HG03439 (cell line): ENCODE results near the gene SAMD14.

Experiments
- ATAC-seq: cut with Tn5 transposase; IDR thresholded peaks from one replicate; pipeline ENCODE4 v1.9.1; 2021; ENCODE audit warnings: mild to moderate bottlenecking, moderate library complexity; ENCODE audit not compliant: unreplicated experiment

SAMD14 gene

GRCh38 chr17:50134206-50135110 is 4.5 kb upstream of the SAMD14 start:
- no peak for ATAC-seq

- no peak for ATAC-seq
Measured at GRCh38 chr17:50133769-50134099, 3.8 kb upstream of the SAMD14 start.

DNA sequence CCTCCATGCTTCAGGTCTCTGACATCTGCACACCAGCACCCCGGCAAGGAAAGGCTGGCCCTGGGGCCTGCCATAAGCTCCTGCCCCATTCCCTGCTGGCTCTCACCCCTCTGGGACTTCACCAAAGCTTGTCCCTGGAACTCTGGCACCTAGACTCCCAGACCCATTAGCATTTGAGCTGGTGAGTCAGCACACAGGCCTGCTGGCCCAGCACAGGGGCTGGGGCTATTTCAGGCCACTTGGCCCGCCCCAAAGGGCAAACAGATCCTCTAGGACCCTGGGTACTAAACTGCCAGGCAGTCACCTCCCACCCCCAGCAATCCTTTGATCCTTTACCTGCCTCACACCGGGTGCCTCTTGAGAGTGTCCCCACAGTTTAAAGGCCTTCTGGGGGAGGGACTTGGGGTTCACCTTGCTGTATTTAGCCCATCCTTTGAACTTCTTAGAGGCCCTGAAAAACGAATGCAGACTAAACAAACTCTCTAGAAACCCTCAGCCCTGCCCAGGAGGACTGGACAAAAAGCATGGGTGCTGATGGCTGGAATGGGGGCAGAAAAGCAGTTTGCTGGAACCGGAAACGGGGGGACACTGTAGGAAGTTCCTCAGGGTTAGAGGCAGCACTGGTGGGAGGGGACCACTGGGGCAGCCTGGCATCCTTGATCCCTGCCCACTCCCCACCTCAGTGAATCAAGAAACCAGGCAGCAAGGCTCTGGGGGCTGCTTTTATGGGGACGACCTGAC is 3.2 kb upstream of the SAMD14 start:
- no peak for ATAC-seq

DNA sequence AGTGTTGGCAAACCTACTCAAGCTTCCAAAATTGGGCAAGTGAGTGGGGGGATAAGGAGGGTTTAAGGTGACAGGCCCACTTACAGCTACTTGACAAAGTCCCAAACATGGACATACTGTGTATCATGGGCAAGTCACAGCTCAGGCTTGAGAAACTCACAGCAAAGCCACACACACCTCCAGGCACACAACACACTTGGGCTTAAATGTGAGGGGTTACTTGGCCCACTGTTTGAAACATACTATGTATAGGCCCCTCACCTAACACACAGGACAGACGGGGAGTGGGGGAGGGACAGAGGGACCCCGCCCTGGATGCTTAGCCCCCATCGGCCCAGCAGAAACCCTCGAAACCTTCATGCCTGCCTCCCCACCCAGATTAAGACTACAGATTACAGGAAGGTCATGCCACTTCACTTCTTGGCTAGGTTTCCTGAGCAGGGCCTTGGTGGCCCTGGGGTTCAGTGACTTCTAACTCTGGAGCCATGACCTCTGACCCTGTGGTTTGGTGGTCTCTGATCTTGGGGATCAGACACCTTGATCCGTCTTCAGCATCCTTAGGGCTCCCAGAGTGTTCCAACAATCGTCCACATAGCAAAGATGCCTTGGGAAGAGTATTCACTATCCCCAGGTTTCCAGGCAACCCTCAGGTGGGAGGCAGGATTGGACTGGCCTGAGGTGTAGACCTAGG is 2.3 kb upstream of the SAMD14 start:
- no peak for ATAC-seq

DNA sequence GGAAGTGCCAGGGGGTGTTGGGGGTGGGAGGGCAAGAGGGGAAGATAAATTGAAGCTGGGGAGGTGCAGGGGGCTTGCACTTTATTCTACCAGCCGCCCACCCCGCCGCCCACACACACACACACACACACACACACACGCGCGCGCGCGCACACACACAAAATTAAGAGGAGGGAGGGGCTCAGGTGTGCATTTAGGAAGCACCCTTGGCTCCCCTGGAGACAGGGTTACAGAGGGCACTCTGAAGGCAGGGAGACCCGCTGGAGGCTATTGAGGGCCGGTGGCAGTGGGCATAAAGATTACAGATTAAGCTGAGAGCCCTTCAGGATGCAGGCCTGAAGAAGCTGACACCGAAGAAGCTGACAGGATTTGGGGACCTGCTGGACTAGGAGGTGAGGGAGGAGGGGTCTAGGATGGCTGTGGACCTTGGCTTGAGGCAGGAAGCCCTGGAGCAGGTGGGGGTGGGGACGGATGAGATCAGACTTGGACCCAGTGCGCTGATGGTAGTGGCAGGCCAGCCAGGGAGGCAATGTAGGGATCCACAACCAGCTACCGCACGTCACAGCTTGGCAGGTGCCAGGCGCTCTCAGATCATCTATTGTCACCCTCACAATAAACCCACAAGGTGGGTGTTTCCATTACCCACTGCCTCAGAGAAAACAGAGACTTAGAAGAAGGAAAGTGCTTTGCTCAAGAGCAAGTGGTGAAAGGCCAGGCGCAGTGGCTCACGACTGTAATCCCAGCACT is 772 bp upstream of the SAMD14 start:
- ATAC-seq: no peak

- ATAC-seq: no peak
Measured at GRCh38 chr17:50129353-50129727, 620 bp downstream of the SAMD14 start.

DNA sequence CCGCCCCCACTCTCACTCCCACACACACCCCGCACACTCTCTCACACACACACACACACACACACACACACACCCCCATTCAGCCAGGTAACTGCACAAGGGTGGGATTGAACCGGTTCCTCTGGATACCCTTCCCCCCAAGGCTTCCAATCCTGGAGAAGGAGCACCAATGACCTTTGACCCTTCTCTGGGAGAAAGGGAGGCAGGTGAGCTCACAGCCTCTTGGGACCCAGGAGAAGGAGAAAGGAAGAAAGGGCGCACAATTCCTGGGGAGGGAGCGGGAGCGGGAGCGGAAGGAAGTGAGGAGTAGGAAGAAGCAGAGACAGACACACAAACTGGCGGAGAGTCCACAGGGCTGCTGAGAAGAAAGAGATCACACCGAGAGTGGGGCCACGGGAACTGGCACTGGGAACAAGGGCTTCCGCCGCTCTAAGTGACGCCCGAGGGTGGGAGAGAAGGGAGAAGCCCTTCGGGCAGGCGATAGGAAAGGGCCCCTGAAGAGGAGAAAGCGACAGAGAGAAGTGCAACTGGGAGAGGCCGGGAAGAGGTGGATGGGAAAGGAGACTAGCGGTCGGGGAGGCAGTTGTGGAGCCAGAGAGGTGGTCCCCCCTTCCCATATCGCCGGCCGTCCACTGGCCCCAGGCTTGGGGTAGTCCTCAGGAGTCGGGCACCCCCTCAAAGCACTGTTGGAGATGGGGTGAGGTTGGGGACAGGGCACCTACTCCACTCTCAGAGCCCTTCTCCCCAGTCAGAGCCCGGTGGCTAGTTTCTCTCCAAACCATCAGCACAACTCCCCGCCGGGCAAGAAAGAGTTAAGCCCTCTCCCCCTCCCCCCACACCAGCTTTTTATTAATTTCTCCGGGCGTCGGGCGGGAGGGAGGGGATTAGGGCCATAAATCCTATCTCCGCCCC is 1.3 kb downstream of the SAMD14 start:
- no peak for ATAC-seq

- no peak for ATAC-seq
Measured at GRCh38 chr17:50127697-50128361, 2.1 kb downstream of the SAMD14 start.

GRCh38 chr17:50125420-50125997 is 4.5 kb downstream of the SAMD14 start:
- no peak for ATAC-seq

- no peak for ATAC-seq
Measured at GRCh38 chr17:50123649-50124349, 6.2 kb downstream of the SAMD14 start.

- ATAC-seq: no peak
Measured at GRCh38 chr17:50122945-50123344, 7.0 kb downstream of the SAMD14 start.

- no peak for ATAC-seq
Measured at GRCh38 chr17:50120475-50121253, 9.3 kb downstream of the SAMD14 start.

GRCh38 chr17:50118828-50119218 is 11.1 kb downstream of the SAMD14 start:
- ATAC-seq: no peak

DNA sequence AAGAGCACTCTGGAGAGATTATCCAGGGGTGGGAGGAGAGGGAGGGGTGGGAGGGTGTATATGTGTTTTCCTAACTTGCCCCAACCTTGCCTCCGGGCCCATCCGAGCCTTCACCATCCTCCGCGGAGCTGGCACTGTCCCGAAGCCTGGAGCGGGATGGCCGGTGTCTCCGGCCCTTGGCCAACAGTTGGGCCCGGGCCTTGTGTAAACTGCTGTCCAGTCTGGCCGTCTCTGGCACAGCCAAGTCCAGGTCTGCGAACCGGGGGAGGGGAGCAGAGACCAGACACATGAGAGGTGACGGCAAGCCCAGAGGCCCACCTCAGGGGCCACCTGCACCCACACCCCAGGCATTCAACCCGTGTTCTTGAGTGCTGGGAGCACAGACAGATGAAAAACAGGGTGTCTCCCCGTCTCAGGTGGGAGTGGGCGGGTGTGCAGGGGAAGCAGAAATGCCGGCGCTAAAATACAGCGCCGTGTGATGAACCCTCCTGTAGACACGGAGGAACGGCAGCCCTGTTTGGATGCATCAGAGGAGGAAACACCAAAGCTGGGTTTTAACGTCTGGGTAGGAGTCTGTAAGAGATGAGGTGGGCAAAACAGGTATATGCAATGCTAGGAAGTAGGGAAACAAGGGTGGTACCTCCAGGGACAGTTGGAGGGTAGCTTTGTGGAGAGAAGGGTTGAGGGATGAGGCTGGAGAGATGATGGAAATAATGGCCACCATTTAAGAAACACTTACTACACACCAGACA is 11.7 kb downstream of the SAMD14 start:
- no peak for ATAC-seq

DNA sequence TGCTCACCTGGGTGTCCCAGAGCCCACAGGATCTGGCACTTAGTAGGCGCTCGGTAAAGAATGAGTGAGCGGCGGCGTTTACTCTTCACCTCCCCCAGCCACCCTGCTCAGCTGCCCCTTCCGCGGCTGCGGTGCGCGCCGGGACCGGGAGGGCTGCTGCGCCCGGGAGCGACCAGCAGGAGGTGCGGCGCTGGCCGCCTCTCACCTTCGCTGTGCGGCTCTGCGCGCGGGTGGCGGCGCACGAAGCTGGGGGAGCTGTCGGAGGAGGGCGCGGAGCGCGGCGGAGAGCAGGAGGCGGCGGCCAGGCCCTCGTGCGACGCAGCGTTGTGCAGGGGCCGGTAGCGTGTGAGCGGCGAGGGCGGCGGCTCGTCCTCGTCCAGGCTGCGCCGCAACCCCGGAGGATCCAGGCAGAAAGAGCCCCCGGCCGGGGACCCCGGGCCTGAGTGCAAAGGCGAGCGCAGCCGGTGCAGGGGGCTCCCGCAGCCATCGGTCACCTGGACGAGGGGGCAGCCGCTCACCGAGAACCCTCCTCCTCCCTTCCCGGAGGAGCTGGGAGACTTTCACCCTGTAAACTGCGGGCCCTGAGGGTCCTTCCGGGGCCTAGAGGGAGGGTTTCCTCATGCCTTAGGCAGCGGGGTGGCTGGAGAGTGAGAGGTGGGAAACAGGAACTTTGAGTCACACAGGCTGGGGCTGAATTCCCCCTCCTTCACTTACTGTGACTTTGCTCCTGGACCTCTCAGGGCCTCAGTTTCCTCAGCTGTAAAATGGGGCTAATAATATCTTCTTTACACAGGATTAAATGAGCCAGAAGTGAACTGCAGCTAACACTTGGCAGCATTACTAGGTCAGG is 12.5 kb downstream of the SAMD14 start:
- ATAC-seq: no peak

DNA sequence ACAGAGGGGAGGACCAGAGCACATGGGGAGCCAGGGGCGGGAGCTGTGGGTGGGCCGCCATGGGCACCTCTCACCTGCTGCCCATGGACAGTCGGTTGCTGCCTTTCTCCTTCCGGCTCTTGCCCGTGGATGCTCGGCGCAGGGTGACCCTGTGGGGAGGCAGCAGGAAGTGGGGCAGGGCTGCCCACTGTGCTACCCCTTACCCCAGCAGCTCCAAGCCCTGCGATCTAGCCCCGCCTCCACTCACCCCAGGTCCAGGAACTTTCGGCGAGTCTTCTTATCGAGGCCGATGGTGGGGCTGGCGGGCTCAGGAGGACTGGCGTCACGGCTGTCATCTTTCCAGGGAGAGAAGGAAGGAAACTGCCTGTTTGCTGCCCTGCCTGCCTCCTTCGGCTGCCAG is 14.2 kb downstream of the SAMD14 start:
- ATAC-seq: no peak
